NCI-H1694 treated with DMSO at 0.1 percent for 48 hours (cell line): ENCODE results near the gene RSU1.

Source experiments
- DNase-seq: peaks from one replicate; lab custom pipeline; 2025; lab: John Stamatoyannopoulos, UW

RSU1 gene

DNA sequence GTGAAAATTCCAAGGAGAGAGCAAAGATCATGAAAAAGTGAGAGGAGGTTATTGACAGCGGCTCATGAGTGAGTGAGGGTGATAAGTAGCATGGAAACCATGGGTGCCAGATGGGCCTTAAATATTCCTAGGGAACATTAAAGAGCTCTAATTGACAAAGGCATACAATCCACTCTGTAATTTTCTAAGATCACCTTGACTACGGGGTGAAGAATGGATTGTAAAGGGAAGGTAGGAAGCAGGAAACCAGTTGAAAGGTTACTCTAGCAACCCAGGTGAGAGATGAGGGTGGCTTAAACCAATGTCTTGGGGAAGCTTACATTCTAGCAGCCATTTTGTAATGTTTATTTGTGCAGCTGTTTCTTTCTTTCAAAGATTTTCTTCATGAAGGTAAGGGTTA, 75.7 kb downstream of the RSU1 start:
- no peak for DNase-seq

DNA sequence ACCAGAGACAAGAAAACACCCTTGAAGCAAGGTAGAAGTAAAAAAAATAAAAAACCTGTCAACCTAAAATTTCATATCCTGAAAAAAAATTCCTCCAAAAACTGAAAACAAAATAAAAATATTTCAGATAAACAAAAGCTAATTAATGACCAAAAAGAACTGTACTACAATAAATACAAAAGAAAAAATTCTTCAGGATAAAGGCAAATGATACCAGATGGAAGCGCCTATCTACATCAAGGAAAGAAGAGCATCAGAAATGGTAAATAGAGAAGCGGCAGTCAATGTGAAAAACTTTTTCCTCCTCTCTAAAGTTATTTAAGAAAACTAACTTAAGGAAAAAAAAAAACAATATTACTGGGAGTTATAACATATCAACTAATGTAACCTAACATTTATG, 79.8 kb downstream of the RSU1 start:
- DNase-seq: no peak

DNA sequence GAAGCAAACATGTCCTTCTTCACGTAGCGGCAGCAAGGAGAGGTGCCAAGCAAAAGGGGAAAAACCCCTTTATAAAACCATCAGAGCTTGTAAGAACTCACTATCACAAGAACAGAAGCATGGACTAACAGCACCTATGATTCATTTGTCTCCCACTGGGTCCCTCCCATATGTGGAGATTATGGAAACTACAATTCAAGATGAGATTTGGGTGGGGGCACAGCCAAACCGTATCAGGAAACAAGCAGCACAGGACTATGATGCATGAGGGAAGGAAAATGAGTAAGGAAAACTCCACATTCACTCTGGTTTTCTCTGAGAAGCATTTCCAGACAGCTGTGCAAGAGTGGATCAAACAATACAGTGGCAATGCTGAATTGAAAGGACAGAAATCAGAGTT, 81.6 kb downstream of the RSU1 start:
- no peak for DNase-seq

DNA sequence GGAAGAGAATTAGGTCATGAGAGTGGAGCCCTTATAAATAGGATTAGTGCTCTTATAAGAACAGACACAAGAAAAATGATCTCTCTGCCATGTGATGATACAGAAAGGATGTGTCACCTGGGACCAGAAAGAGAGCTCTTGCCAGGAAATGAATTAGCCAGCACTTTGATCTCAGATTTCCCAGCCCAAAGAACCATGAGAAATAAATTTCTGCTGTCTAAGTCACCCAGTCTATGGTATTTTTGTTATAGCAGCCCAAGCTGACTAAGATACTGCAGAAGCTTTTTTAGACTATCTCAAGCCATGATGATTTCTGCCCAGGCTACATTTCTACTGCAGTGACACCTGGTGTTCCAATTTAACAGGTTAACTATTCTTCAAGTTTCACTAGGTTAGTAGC, 84.8 kb downstream of the RSU1 start:
- DNase-seq: no peak

DNA sequence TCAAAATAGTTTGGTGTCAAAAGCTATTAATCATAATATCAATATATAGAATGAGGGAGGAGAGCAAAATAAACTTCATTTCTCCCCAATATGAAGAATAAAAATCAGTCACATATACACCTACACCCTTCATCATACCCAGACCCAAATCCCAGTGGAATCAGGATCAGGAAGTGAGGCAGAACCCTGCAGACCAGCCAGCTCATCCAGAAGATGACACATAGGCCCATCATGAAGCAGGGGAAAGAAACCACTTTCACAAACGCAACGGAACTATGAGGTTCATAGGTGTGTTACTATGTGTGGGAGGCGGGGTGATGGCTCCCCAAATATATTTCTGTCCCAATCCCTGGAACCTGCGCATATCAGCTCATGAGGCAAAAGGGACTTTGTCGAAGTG, 89.0 kb downstream of the RSU1 start:
- no peak for DNase-seq

DNA sequence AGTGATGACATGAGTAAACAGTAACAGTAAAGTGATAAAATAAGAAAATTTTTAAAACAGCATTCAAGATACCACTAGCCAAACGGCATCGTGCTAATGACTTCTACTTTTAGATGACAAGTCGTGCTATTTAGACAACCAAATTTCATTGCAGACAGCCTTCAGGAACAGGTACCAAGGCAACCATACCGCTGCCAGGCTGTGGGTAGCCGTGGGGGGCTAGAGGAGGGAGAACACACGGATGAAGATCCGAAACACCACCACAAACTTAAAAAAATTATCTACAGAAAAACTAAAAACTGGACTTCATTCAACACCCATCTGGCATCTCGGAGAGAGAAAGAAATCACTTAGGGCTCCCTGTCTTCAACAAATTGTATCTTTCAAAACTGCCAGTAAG, 89.6 kb downstream of the RSU1 start:
- DNase-seq: no peak

DNA sequence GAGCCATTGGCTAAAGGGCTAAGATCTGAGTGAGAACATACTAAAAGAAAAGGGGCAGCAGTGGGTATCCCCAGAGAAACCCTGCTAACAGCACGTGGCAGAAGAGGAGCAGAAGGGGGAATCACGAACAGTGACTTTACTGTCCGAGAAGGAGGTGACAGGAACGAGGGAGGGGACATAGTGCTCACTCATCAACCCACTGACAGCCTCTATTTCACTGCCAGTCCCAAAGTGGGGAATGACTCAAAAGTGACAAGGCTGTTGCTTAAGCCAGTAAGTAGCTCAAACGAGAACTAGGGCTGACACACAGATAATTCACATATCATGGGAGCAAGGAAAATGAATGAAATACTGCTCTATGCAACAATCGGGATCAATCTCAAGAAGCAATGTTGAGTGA, 92.7 kb downstream of the RSU1 start:
- no peak for DNase-seq

DNA sequence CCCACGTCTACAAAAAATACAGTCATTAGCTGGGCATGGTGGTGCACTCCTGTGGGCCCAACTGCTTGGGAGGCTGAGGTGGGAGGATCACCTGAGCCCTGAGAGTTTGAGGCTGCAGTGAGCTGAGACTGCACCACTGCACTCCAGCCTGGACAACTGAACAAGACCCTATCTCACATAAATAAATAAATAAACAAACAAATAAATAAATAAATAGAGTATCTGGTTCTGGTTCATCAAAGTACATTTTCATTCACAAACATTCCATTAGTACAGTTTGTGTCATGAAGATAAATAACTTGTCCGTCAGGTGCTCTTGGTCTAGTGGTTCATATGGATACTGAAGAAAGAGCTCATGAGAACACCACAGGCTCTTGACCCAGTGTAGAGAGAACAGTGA, 96.4 kb downstream of the RSU1 start:
- no peak for DNase-seq

DNA sequence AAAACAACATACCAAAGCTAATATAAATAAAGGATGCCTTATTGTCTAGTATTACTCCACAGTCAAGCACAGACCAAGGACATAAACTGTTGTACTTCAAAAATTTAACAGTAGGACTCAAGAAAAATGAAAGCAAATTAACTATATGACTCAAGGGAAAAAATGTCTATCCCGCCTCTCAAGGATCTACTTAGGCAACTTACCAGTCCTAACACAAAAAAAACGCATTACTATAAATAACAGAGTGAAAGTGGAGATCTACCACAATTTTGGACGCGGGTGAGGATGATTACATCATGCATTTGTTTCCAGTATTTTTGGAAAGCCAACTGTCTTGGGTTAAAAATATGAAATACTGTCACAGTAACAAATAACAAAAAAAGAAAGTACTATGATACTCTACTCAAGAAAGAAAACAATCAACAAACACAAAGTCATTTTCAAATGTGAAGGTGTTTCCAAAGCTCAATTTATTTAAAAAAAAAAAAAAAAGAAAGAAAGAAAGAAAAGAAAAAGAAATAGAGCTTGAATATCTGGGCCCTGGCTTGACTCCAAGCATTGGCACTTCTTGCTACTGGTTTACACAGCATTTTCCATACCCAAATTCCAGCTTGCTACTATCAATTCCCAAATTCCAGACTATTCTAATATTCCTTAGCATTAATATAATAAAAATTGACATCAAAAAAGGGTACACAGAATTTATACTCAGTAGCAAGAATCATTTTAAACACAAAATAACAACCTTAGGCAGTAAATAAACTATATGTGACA, 99.4 kb downstream of the RSU1 start:
- DNase-seq: no peak

DNA sequence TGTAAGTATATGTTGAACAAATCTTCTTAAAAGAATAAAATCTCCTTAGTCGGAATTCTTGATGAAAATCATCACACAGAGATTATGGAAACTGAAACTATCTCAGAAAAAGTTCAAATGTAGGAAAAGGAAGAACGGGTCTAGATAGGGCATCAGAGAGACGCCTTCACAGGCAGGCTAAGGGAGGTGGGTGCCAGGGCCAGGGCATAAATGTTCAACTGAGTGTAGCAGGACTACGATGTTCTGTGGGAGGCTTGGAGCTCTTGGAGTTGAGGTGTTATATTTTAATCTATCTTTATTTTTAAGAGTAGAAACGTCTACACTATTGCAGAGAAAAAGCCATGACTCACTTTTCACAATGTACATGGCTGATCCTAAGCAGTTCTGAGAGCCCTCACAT, 101.2 kb downstream of the RSU1 start:
- DNase-seq: no peak

DNA sequence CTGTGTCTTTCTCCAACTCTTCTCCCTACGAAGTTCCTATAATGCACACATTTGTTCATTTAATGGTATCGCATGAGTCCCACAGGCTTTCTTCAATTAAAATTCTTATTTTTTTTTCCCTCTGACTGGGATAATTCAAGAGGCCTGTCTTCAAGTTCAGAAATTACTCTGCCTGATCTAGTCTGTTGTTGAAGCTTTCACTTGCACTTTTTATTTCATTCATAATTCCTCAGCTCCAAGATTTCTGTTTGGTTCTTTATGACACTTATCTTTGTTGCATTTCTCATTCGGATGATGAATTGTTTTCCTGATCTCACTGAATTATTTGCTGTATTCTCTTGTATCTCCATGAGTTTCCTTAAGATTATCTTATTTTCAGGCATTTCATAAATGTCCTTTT, 103.9 kb downstream of the RSU1 start:
- no peak for DNase-seq

DNA sequence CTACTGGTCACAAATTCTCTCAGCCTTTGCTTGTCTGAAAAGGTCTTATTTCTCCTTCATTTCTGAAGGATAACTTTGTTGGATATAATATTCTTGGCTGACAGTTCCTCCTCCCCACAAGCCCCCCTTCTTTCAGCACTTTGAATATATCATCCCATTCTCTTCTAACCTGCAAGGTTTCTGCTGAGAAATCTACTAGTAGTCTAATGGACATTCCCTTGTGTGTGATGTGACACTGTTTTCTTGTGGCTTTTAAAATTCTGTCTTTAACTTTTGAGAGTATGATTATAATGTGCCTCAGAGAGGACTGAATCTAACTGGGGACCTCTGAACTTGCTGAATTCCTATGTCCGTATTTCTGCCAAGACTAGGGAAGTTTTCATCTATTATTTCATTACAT, 104.3 kb downstream of the RSU1 start:
- DNase-seq: no peak

DNA sequence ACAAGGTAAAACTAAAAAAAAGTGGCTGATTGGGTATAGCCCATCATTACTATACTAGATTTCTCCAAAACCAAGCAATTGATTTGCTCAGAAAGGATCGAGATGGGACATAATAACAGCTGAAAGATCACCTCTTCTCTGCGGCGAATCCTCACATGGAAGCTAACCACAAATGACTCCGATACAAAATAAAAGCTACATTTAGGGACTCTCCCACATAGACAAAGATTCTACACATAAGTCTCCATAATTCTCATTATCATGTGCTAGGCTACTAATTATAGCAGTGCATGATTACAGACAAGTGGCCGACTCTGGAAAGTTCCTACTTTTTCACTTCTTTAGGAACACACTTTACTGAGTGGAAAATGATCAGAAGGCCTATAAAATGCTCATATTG, 116.9 kb downstream of the RSU1 start:
- DNase-seq: no peak

DNA sequence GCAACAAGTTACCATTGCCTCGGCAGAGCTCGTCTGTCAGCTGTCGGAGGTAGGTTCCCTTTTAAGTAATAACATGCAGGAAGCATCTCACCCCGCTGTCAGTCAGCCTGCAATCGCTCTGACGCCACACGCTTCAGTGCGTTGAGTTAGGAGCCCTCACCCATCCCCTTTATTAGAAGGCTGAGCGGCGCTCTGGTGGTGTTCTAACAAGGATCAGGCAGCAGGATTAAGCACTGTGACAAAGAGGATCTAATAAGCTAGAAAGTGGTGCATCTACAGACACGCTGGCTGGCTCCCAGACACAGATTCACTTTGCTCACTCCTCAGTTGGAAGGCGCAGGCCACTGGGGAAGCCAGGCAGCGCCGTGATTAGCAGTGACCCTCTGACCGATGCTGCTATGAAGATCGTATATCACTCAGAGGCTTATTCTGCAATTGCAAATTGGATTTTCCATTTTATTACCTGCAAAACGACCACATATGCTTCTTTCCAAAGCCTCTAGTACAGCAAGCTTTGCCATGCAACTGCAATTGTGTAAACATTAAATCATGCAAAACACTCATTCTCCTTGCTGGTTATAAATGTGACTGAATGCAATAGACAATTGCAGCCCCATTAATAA, 117.7 kb downstream of the RSU1 start:
- no peak for DNase-seq

DNA sequence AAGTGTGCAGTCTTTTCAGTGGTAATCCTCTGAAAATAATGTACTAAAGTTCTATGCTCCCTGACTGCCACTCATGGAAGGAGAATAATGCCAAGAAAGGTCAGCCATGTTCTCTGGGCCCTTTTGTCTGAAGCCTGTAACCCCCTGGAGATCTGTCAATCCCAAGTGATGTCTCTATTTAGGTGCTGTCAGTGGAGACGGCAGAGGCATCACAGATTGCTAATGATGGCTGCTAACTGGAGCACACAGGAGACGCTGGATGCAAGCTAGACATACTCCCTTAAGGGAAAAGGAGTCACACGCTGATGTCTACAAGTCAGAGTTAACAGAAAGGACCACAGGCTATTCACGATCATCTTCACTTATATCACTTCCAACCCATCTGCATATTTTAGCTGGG, 118.8 kb downstream of the RSU1 start:
- no peak for DNase-seq

DNA sequence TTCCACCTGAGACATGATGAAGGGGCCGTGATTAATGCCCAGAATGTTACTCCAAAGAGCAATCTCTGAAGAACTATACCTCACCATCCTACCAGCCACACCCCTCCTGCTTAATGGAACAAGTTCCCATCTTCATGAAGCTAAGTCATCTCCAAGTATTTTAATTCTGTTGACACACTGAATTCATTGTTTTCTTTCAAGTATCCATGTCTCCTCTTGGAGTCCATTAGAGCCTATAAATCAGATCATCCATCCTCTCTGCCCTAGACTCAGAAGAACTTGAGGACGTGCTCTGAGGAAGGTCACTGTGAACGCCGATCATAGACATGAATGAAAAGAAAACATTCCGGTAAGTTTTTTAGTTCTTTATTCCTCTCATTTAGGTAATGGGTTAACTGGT, 126.8 kb downstream of the RSU1 start:
- no peak for DNase-seq

DNA sequence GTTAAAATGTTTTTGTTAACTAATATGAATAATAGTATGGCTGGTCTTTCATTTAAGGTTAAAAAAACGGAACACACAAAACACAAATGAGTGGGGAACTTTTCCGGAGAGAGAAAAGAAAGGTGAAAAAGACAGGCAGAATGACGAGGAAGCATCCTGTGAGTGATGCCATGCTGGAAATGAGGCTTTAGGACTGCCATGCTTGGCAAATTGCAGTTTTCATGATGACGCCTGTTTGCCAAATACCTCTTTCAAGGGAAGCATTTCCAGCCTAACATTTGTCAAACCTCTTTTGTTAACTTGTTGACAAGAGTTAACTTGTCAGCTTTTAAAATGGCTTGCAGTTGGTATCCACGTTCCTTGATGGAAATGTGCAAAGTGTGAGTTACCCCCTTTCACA, 127.5 kb downstream of the RSU1 start:
- no peak for DNase-seq

DNA sequence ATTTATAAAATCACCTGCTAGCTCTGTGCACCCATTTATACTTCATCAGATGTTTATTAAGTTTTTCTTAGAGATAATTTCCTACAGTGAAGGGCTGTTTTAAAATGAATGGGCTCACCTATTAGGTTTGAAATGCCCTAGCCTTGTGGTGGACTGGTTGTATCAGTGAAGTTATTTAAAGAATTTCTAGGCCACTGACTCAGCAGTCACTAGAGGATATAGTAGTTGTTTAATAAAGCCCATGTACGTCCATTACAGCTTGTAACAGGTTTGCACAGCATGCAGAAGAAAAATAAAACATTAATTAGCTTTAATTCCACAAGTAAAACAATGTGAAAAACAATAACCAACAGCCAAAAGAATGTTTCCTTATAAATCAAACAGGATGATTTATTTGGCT, 128.0 kb downstream of the RSU1 start:
- DNase-seq: no peak

DNA sequence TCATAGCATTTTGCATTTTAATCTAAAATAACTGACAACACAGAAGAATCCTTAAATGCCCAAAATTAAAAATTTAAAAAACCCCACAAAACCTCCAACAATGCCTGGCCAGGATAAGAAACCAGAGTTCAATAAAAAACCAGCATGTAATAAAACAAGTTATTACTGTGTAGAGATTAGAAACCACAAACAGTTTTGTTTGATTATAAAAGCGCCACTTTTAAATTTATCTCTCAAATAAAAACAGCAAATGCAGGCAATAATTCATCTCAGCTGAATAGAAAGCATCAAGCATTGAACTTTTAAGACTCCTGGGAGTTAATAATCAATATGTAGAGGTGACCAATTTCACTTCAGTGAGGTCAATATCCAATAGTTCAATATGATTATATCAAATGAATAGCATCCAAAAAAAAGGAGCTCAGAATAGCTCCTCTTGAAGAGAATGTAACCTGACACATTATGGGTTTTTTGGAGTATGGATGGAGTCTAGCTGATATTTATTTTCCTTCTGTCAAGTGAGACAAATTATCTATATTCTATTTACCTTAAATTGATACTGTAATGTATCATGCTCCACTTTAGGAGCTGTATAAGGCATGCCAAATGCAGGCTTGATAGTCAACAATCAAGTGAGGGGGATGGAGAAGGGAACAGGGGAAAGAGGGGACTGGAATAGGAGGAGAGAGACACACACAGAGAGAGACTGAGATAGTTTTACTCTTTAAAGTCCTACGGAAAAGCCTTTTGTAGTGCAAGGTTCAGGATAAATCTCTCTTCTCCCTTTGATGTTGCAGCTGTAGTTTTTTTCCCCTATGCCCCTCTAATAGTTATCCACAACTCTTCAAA, 130.9 kb downstream of the RSU1 start:
- no peak for DNase-seq

DNA sequence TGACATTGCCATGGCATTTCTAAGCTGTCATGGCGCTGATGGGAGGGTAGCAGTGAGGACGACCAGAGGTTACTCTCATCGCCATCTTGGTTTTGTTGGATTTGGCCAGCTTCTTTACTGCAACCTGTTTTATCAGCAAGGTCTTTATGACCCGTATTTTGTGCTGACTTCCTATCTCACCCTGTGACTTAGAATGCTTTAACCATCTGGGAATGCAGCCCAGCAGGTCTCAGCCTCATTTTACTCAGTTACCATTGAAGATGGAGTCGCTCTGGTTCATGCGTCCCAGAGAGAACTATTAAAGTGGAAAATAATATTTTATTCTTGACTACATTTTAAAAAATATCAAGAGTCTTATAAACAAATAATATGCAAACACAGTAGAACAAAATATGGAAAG, 131.7 kb downstream of the RSU1 start:
- no peak for DNase-seq

DNA sequence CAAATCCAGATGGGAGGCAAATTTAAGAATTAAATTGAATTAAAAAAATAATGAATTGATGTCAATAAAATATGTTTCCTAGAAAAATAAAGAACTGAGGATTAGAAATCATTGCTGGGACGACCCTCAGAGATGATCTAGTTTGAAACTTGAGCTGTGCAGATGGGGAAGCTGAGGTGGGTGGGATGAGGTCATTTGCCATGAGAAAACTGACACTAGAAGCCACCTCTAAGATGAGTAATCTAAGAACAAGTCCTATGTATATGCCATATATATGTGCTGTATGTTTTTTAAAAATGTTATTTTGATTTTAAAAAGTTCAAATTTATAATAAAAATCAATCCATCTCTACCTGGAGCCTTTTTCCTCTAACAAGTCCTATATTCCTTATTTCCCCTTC, 135.7 kb downstream of the RSU1 start:
- DNase-seq: no peak

DNA sequence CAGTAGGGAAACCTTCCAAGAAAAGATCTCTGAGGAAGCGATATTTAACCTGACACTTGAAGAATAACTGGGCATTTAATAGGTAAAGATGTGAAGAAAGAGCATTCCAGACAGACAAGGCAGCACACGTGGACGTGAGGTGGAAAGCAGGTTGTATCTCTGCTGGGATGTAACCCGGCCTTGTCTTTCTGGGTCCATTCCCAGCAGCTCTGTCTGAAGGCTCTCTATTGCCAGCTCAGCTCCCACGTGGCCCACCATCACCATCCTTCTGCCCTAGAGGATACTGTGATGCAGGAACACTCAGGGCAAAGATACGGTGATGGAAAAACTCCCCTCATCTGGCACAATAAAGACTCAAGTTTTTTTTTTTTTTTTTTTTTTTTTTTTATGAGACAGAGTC, 137.7 kb downstream of the RSU1 start:
- DNase-seq: no peak

DNA sequence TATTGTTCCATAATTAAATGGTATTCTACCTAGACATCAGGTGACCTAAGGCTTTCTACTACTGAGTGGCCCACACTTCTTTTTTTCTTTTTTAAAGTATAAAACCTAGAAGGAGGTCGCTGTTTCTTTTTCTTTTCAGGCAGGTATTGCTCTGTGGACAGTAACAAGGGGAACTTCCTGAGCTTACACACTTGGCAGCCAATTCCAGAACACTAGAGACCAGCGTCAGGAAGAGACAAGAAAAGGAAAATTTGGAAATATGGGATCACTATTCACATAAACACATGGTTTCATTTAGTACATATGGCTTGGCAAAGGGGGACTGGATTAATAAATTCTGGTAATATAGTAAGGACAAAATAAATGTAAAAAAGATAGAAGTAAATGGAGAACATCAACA, 141.9 kb downstream of the RSU1 start:
- DNase-seq: no peak
